ENCODE measurements around the gene SULT1A1. TPM values are rescaled to one million over a fixed set of nuclear protein-coding genes. Genes with fewer than 3 reads are reported as not detected.
"Not testable (repeated sequence)": the region's sequence is repeated elsewhere in the genome, so short reads cannot be mapped to it uniquely, and the experiment has no call there.

The SULT1A1 gene
- 3.4 and 3.5 TPM in 2 replicates for total RNA-seq
- polyA plus RNA-seq (2012) = 13.9 TPM

GRCh38 chr16:28609631-28610594 is at the start of gene SULT1A1:
SULT1A1 (minus strand) TSS chr16:28610044; CDS start chr16:28608855, 1,189 bp downstream.
- DNase-seq (ENCODE audit: low read depth) = peak; percentile 12

- DNase-seq (ENCODE audit: low read depth) = not testable (repeated sequence)
These were observed 30.1 kb upstream of the SULT1A1 start for GRCh38 chr16:28639959-28640358.

GRCh38 chr16:28638359-28638758 is 28.5 kb upstream of the SULT1A1 start:
- DNase-seq (ENCODE audit: low read depth) = not testable (repeated sequence)

GRCh38 chr16:28637765-28638164 is 27.9 kb upstream of the SULT1A1 start, which contains the start of gene NPIPB8:
NPIPB8 (plus strand) TSS chr16:28638065; CDS start chr16:28638361, 296 bp downstream.
- not testable (repeated sequence) for DNase-seq (ENCODE audit: low read depth)

- not testable (repeated sequence) for DNase-seq (ENCODE audit: low read depth)
These were observed 26.4 kb upstream of the SULT1A1 start for GRCh38 chr16:28636093-28636823.

GRCh38 chr16:28630905-28631304 is 21.1 kb upstream of the SULT1A1 start:
- not testable (repeated sequence) for DNase-seq (ENCODE audit: low read depth)

GRCh38 chr16:28623172-28623711 is 13.4 kb upstream of the SULT1A1 start:
- DNase-seq (ENCODE audit: low read depth) = no peak

GRCh38 chr16:28622532-28623171 is 12.8 kb upstream of the SULT1A1 start:
- not testable (repeated sequence) for DNase-seq (ENCODE audit: low read depth)

GRCh38 chr16:28621481-28622155 is 11.8 kb upstream of the SULT1A1 start:
- DNase-seq (ENCODE audit: low read depth) = no peak

- DNase-seq (ENCODE audit: low read depth) = not testable (repeated sequence)
These were observed 10.5 kb upstream of the SULT1A1 start for GRCh38 chr16:28620316-28620715.

- DNase-seq (ENCODE audit: low read depth) = no peak
These were observed 8.0 kb upstream of the SULT1A1 start for GRCh38 chr16:28617874-28618273.

GRCh38 chr16:28616636-28617035 is 6.8 kb upstream of the SULT1A1 start:
- no peak for DNase-seq (ENCODE audit: low read depth)

- not testable (repeated sequence) for DNase-seq (ENCODE audit: low read depth)
These were observed 6.4 kb upstream of the SULT1A1 start for GRCh38 chr16:28616224-28616577.

GRCh38 chr16:28615486-28616223 is 5.8 kb upstream of the SULT1A1 start:
- DNase-seq (ENCODE audit: low read depth) = peak; percentile 47

GRCh38 chr16:28614561-28614960 is 4.7 kb upstream of the SULT1A1 start:
- DNase-seq (ENCODE audit: low read depth) = not testable (repeated sequence)

GRCh38 chr16:28613912-28614311 is 4.1 kb upstream of the SULT1A1 start:
- not testable (repeated sequence) for DNase-seq (ENCODE audit: low read depth)

- DNase-seq (ENCODE audit: low read depth) = not testable (repeated sequence)
These were observed 2.8 kb upstream of the SULT1A1 start for GRCh38 chr16:28612359-28613280.

GRCh38 chr16:28610595-28611191 is 849 bp upstream of the SULT1A1 start:
- no peak for DNase-seq (ENCODE audit: low read depth)
